Kidney epithelial cell (primary cell): ENCODE data around the gene RPN1. TPM values are rescaled to one million over a fixed set of nuclear protein-coding genes. Genes with fewer than 3 reads are reported as not detected.

Source experiments
- DNase-seq: peaks from one replicate; pipeline ENCODE4 v3.0.0-alpha.2; 2010; ENCODE audit warnings: low read depth
- H3K27me3 ChIP-seq: 2 replicates; pipeline ENCODE4 v1.6.0; 2011; ENCODE audit warnings: low read length; ENCODE audit not compliant: control insufficient read depth, insufficient read depth
- H3K36me3 ChIP-seq: 2 replicates; pipeline ENCODE4 v1.5.1; 2011; ENCODE audit warnings: low read length; ENCODE audit not compliant: control insufficient read depth, insufficient read depth
- H3K4me3 ChIP-seq: 2 replicates; pipeline ENCODE4 v1.5.1; 2011; ENCODE audit warnings: low read depth, mild to moderate bottlenecking, control low read depth, low read length
- CTCF ChIP-seq: IDR thresholded peaks from 2 replicates; pipeline ENCODE4 v1.5.1; 2011; ENCODE audit warnings: mild to moderate bottlenecking, moderate library complexity, low read length, control low read depth, inconsistent platforms; ENCODE audit not compliant: insufficient read depth, poor library complexity, severe bottlenecking
- total RNA-seq: library from RNA; depleted of rRNA; stranded (reverse); fragments of >200 nt; gene quantifications from 2 replicates; pipeline ENCODE4 v1.2.3, GENCODE V29; 2015

RPN1 gene
- total RNA-seq, 1 donor from 2014 or later = 362 TPM

GRCh38 chr3:128686465-128686864, 35.8 kb upstream of the RPN1 start:
- Histone ChIP-seq H3K27me3 (no peaks in the 10 kb centered on the region), H3K36me3 (no peaks in the 10 kb centered on the region), H3K4me3 (no peak overlapping the region)
- TF ChIP-seq CTCF = no peak
- DNase-seq = no peak

DNA sequence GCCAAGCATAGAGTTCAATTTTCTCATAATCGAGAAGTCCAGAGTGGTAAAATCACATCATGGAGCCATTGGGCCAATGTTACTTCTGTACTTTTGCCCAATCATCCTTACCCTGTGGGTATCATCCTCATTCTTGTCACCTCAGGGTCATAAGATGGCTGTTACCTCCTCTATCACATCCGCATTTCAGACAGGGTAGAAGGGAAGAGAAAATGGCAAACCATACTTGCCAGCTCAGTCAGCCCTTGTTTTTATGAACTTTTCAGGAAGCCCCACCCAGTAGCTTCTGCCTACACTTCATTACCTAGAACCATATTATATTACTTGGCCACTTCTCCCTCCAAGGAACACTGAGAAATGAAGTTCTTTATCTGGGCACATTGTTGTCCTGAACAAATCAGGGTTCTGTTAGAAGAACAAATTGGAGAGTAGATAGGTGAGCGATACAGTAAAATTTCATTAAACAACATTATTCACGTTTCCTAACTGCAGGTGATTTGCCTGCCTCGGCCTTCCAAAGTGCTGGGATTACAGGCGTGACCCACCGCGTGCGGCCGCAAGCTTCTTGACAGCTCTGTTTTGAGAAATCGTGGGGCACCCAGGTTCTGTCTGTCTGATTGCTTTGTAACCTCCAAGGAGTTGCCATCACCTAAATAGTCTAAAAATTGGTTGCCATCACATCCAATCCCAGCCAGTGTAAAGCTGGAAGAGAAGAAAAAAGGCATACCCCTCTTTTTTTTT, 34.5 kb upstream of the RPN1 start:
- H3K4me3 ChIP-seq = no peak overlapping the region
- H3K36me3 ChIP-seq = no peaks in the 10 kb centered on the region
- H3K27me3 ChIP-seq = no peaks in the 10 kb centered on the region
- no peak for TF ChIP-seq CTCF
- no peak for DNase-seq

DNA sequence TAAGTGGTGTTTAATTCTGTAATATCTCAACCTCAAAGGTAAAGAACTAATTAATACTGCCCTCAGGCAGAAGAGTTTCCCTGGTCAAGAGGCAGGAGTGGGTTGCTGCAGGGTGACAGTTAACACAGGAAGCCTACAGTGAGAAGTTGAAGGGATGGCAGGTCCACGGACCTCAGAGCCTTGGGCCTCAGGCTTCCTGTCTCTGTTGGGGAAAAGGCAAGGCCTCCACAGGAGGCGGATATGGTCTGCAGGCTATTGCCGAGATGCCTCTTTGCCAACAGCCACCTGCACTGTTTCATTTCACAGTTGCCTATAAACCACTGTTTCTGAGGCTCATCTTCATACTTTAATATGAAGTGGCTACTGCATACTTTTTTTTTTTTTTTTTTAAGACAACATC, 33.3 kb upstream of the RPN1 start:
- Histone ChIP-seq H3K36me3 (no peaks in the 10 kb centered on the region), H3K4me3 (no peak overlapping the region), H3K27me3 (no peaks in the 10 kb centered on the region)
- no peak for TF ChIP-seq CTCF
- DNase-seq = no peak

DNA sequence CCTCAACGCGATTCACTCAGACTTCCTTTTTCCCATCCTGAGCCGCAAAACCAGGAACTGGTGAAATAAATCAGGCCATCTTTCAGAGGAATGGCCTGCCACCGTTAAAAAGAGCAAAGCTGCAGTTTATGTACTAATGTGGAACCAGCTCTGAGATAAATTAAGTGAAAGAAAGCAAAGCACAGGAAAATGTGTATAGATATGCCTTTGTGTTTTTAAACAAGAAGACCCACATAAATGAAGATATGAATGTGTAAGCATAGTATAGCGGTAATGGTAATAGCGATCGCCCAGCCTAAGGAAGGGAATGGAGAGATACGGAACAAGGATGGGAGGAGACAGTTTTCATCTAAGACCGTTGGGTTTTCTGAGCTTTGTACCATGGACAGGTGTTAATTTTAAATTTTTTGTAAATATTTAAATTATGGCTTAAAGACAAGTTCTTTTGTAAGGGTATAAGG, 30.8 kb upstream of the RPN1 start:
- Histone ChIP-seq H3K4me3 (peak overlapping the region; percentile 93), H3K27me3 (no peaks in the 10 kb centered on the region), H3K36me3 (no peaks in the 10 kb centered on the region)
- no peak for TF ChIP-seq CTCF
- DNase-seq = no peak

GRCh38 chr3:128680603-128681368, 30.2 kb upstream of the RPN1 start:
- Histone ChIP-seq H3K4me3 (peak overlapping the region; percentile 93), H3K27me3 (no peaks in the 10 kb centered on the region), H3K36me3 (no peaks in the 10 kb centered on the region)
- TF ChIP-seq CTCF = peak; percentile 99
- DNase-seq = peak; percentile 92
